GM21576 (cell line): ENCODE results near the gene PBX1.

Source experiments
- ATAC-seq: cut with Tn5 transposase; IDR thresholded peaks from one replicate; pipeline ENCODE4 v1.9.1; 2021; ENCODE audit warnings: mild to moderate bottlenecking, moderate library complexity; ENCODE audit not compliant: unreplicated experiment

Gene PBX1

GRCh38 chr1:164664127-164664526, 105.1 kb downstream of the PBX1 start:
- no peak for ATAC-seq

GRCh38 chr1:164667001-164667400, 108.0 kb downstream of the PBX1 start:
- no peak for ATAC-seq

GRCh38 chr1:164667600-164667999, 108.6 kb downstream of the PBX1 start:
- ATAC-seq = no peak

DNA sequence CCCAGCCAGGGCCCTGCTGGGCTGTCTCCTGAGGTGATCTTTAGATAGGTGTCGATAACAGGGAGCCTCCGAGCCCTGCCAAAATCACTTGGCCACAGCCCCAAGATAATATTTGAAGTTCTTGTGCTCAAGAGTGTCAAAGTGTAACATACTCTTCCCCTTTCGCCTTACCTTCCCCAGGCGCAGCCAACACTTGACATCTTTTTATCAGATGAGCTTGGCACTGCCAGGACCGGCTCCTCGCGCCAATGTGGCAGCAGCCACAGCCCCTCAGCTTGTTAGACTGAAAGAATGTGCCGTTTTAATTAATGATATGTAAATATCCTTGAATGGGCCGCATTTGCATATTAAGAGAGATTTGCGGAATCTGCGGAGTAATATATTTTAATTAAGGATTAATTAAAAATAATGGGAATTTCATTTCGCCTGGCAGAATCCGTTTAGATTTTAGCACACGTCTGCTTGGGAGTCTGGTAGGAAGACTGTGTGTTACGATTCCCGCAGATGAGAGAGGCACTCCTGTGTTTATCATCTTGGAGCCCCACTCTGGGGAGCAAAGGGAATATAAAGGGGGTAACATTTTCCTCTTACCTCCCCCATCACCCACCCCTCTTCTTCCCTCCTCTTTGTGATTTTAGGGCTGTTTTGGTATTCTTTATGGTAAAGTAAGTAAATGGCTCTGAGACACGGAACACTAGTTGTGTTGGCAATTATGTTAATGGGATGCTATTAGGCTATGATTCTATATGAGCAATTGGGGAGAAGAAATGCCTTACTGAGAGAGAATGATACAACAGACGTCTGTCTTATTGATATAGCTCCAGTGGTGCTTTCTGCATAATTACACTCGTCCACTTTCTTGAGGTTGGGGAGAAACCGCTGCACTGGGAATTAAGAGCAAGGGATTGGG, 109.8 kb downstream of the PBX1 start:
- ATAC-seq = no peak

GRCh38 chr1:164670026-164670425, 111.0 kb downstream of the PBX1 start:
- ATAC-seq = no peak

- ATAC-seq = no peak
Observed at GRCh38 chr1:164670786-164671185, 111.8 kb downstream of the PBX1 start.

DNA sequence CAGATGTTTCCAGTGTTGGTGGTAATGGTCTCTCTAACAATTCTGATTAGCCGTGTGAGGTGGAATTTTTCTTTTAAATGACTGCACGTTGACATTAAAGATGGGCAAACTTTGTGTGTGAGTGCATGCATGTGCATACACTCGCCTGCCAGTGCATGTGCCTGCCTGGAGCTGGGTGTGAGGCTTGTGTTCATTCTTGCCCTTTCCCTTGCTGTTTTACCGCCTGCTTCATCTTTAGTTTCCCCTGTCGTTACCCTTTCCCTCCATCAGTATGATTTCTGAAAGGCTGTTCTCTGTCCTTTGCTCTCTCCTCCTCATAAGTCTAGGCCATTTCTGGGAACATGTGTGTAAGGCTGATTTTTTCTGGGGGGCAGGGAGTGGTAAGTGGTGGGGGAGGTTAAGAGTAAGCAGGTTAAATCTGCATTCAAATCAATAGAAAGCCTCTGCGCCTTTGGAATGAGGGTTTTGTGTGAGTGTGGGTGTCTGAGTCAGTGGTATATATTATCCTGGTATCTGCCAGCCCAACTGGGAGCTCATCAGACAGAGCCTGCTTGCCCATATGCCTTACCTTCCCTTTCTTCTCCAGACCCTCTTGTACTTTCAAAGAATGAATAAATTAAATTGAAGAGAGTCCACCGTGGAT, 112.5 kb downstream of the PBX1 start:
- no peak for ATAC-seq

- ATAC-seq = no peak
Observed at GRCh38 chr1:164671966-164672571, 113.1 kb downstream of the PBX1 start.

GRCh38 chr1:164672588-164672987, 113.6 kb downstream of the PBX1 start:
- ATAC-seq = no peak

GRCh38 chr1:164673584-164674214, 114.7 kb downstream of the PBX1 start:
- no peak for ATAC-seq

- ATAC-seq = no peak
Observed at GRCh38 chr1:164675342-164675904, 116.4 kb downstream of the PBX1 start.

GRCh38 chr1:164678136-164678700, 119.2 kb downstream of the PBX1 start:
- no peak for ATAC-seq

DNA sequence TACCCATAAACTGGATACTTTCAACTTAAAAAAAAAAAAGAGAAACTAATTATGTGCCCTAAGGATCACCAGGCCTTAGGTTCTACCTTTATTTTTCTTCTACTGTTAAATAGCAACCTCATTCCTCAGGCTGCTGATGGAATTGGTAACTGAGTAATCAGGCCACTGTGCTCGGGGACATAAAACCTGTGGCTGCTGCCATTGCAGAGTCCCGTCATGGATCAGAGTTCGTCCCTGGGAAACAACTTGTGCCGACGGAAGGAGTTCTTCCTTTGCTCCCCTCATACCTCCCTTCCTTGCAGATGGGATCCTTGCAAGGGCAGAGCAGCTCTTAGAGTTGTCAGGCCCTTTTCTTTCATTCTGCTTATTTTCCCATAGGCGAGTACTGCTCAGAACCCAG, 123.6 kb downstream of the PBX1 start:
- no peak for ATAC-seq

GRCh38 chr1:164683235-164683634, 124.3 kb downstream of the PBX1 start:
- ATAC-seq = no peak

DNA sequence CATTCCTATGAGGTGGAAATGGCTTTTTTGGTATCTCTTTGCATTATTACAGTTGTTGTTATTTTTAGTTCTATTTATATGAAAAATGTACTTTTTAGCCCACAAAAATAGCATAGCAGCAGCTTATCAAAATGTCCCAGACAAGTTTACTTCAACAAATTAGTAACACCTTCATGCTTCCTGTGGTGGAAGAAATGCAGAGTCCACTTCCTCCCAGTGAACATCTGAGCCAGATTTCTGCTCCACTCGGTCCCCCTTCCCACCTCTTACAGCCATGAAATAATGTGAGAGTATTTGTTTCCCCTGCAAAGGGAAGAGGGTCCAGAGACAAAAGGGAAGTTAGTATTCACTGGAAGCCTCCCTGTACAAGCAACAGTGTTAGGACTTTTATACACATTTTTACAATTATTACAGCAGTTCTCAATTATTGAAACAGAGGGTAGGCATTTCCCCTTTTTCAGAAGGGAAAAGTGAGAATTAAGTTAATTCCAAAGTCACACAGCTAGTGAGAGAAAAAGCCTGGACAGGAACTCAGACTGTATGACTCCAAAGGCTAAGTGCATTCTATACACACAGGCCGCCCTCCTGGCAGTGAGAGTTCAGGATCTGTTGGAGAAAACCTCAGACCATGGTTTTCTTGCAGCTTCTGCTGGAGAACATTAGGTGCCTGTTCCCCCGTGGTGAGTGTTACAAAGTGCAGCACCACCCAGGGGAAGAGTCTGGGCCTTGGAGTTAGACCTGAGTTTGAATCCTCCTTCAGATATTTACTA, 126.5 kb downstream of the PBX1 start:
- no peak for ATAC-seq

GRCh38 chr1:164687777-164688176, 128.8 kb downstream of the PBX1 start:
- no peak for ATAC-seq

- ATAC-seq = no peak
Observed at GRCh38 chr1:164688791-164689190, 129.8 kb downstream of the PBX1 start.

- no peak for ATAC-seq
Observed at GRCh38 chr1:164689672-164690511, 130.9 kb downstream of the PBX1 start.

- ATAC-seq = no peak
Observed at GRCh38 chr1:164692420-164692819, 133.4 kb downstream of the PBX1 start.
